HG03457 (cell line): ENCODE measurements around the gene PDCD5.
A peak's percentile ranks its signal among the peaks of the same experiment; 100 is the strongest.
"Not testable (repeated sequence)": the region's sequence is repeated elsewhere in the genome, so short reads cannot be mapped to it uniquely, and the experiment has no call there.

Source experiments
- ATAC-seq: cut with Tn5 transposase; IDR thresholded peaks from one replicate; pipeline ENCODE4 v1.9.1; 2021; ENCODE audit warnings: moderate number of reproducible peaks; ENCODE audit not compliant: unreplicated experiment

The PDCD5 gene

DNA sequence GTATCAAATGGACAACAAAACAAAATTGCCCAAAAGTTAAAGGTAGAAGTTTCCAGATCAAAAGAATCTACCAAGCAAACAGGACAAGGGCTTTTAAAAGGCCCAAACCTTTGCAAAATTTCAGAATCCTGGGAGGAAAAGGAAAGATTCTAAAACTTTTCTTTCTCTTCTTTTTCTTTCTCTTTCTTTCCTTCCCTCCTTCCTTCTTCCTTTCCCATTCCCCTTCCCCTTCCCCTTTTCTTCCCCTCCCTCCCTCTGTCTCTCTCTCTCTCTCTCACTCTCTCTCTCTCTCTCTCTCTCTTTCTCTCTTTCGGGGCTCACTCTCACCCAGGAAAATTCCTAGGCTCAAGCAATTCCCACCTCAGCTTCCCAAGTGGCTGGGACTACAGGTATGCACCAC is 4.2 kb upstream of the PDCD5 start:
- no peak for ATAC-seq

GRCh38 chr19:32580353-32580900 is 563 bp upstream of the PDCD5 start:
- peak; percentile 6 for ATAC-seq

DNA sequence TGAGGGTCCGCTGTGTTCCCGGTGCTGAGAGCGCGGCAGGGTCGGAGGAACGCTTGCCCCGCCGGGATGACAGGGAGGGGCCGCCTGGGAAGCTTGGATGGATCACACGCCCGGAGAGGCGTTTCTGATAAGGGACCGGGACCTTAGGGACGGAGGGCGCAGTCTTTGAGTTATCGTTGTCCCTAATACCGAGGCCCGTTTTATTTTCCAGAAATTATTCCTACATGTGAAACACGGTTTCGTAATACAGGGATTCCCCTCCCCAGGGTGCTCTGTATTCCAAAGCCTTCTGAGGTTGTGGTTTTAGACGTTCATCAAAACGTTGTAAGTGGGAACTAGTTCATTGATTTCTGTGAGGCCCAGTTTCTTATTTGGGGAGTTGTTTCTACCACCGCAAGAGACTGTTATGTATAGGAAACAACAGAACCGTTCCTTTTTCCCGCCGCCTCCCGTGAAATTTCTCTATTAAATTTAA is 752 bp downstream of the PDCD5 start:
- no peak for ATAC-seq

GRCh38 chr19:32587747-32588504 is 6.9 kb downstream of the PDCD5 start:
- not testable (repeated sequence) for ATAC-seq

GRCh38 chr19:32594021-32594420 is 13.0 kb downstream of the PDCD5 start:
- no peak for ATAC-seq

GRCh38 chr19:32595491-32595890 is 14.5 kb downstream of the PDCD5 start:
- no peak for ATAC-seq

DNA sequence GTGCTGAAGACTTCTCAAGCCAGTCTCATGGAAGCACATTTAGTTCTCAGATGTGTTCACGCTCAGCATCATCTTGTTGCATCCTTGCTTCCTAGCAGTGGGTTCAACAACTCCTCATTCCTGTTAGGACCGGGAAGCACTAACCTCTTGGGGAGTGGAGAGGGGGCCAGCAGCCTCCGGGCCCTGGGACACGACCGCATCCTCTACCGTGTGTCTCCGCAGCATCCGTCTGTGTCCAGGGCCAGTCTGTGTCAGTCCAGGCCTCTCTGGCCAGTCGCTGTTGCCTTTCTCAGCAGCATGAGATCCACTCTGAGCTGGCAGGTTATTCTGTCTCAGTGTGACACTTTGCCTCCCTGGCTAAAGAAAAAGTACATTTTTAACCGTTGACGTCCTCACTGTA is 17.0 kb downstream of the PDCD5 start:
- ATAC-seq = no peak

DNA sequence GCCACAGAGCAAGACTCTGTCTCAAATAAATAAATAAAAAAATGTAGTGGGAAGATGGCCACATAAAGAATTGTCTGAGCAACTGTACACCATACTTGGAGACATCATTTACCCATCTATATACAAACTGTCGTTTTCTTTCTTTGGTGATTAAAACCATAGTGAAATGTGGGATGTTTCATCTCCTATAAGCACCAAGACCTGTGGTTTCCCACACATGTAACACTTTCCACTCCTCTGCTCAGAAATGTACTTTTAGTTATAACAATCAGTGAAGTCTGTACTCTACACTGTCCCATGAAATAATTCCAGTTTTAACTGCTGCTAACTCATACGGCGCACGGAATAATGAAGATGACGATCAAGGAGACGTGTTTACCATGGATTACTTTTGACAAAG is 18.3 kb downstream of the PDCD5 start:
- no peak for ATAC-seq

GRCh38 chr19:32599736-32600157 is 18.8 kb downstream of the PDCD5 start:
- no peak for ATAC-seq

- no peak for ATAC-seq
Measured at GRCh38 chr19:32603961-32604360, 23.0 kb downstream of the PDCD5 start.

DNA sequence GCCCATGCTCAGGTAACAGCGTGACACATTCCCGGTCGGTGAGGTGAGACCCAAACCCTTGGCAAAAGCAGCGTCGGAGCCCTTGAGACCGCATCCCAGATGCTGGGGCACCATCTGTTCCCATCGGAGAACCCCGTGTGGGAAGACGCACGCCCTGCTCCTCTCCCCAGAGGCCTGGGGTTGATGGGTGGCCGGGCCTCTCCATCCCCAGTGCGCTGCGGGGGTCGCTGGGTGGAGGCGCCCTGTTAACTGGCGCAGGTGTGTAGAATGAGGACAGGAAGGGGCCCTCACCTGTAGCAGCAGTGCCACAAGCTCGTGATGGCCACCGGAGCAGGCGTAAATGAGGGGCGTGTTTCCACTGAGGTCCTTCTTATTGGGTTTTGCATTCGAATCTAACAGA is 24.6 kb downstream of the PDCD5 start:
- no peak for ATAC-seq

DNA sequence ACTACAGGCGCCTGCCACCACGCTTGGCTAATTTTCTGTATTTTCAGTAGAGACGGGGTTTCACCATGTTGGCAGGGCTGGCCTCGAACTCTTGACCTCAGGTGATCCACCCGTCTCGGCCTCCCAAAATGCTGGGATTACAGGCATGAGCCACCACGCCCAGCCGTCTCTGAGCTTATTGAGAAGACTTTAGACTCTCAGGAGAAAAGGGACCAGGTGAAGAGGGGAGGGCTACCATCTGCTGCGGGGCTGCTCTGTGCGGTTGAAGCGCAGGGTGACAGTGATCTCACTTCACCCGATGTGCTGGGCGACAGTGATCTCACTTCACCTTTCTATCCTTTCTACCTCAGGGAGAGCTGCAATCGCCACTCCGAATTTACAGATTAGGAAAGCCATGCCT is 25.3 kb downstream of the PDCD5 start:
- no peak for ATAC-seq

- ATAC-seq = no peak
Measured at GRCh38 chr19:32607479-32607878, 26.5 kb downstream of the PDCD5 start.

DNA sequence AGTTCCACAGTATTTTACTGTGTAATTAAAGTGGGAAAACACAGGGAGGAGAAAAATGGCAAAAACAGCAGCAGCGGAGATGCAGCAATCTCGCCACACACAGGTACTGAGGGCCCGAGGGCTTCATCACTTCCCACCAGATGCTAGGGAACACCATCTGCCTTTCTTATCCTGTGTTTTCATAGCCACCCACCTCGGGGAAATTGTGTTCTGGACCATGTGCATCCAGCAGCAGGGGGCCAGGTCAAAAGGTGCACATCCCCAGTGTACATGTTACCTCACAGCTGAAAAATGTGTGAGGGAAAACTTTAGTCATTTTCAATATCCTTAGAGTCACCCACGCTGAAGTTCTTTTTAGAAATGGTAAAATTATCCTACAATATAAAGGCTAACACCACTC is 30.2 kb downstream of the PDCD5 start:
- no peak for ATAC-seq

DNA sequence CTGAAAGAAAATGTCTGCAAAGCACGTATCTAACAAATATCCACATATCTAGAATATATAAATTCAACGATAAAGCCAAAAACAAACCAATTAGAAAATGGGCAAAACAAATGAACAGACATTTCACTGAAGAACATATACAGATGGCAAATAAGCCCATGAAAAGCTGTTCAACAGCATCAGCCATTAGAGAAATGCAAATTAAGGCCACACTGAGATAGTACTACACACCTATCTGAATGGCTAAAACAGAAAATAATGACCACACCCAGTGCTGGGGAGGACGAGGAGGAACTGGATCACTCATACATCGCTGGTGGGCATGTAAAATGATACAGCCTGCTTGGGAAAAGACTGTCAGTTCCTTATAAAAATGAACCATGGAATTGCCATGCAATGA is 32.0 kb downstream of the PDCD5 start:
- ATAC-seq = no peak

DNA sequence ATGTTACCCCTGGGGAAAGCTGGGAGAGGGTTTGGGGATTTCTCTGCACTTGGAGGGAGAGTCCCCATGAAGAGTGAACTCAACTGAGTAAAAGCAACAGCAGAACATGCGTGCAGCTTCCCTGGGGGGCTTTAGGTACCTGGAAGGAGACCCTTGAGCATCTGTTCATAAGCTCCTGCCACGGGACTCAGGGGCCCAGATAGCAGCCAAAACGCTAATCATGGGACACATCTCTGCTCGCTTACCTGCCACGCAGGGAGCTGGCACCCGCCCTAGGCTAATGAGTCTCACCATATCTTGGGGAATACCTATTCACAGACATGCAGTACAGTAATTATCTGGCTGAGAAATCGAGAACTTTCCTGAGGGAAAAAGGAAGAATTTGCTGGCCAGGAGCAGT is 33.9 kb downstream of the PDCD5 start:
- ATAC-seq = no peak

DNA sequence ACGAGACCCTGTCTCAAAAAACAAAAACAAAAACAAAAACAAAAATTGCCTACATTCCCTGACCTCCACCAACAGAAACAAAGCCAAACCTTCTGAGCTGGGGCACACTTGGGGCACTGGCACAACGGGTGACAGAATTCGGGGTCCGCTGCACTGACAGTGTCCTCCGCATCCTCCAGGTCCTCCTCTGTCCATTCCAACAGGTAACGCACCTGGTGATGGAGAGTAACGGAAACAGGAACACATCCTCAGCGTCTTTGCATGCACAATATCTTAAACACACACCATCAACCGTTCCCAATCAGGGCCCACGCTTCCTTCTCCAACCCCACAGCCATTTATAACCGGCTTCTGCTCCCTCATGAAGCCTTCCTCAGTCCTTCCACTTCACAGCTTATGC is 34.6 kb downstream of the PDCD5 start:
- ATAC-seq = no peak

- ATAC-seq = no peak
Measured at GRCh38 chr19:32619051-32619685, 38.2 kb downstream of the PDCD5 start.

- ATAC-seq = no peak
Measured at GRCh38 chr19:32622002-32622401, 41.0 kb downstream of the PDCD5 start.

- ATAC-seq = no peak
Measured at GRCh38 chr19:32624410-32624809, 43.4 kb downstream of the PDCD5 start.

GRCh38 chr19:32626969-32627368 is 46.0 kb downstream of the PDCD5 start:
- no peak for ATAC-seq

- ATAC-seq = no peak
Measured at GRCh38 chr19:32627714-32628270, 46.8 kb downstream of the PDCD5 start.
